Naive B cell (primary cell): ENCODE data around the gene KIFC1. TPM values are rescaled to one million over a fixed set of nuclear protein-coding genes. Genes with fewer than 3 reads are reported as not detected.
A peak's percentile ranks its signal among the peaks of the same experiment; 100 is the strongest.
"Not testable (repeated sequence)": the region's sequence is repeated elsewhere in the genome, so short reads cannot be mapped to it uniquely, and the experiment has no call there.

Experiments
- ATAC-seq, 2 donors: fragments of 150-1000 bp; cut with Tn5 transposase; 2 replicates each; pipeline ENCODE4 v1.10.0; 2021; ENCODE audit warnings: low read depth in 2 of 2, mild to moderate bottlenecking in 2 of 2, moderate library complexity in 2 of 2
- DNase-seq: peaks from one replicate; pipeline ENCODE4 v3.0.0; 2022
- H3K27ac Mint-ChIP-seq, 6 donors: one replicate each; pipeline ENCODE4 v1.8.0; 2020 to 2022; ENCODE audit warnings: mild to moderate bottlenecking in 6 of 6, mixed read lengths in 6 of 6, moderate library complexity in 5 of 6, inconsistent platforms in 2 of 6
- H3K27me3 Mint-ChIP-seq, 3 donors: one replicate each; pipeline ENCODE4 v1.8.0; 2021 to 2022; ENCODE audit warnings: mixed read lengths in 3 of 3, mild to moderate bottlenecking in 1 of 3
- H3K36me3 Mint-ChIP-seq, 2 donors: one replicate each; pipeline ENCODE4 v1.8.0; 2020 to 2022; ENCODE audit warnings: mixed read lengths in 2 of 2, inconsistent platforms in 1 of 2, mild to moderate bottlenecking in 1 of 2
- H3K4me1 Mint-ChIP-seq, 3 donors: one replicate each; pipeline ENCODE4 v1.8.0; 2020 to 2022; ENCODE audit warnings: mixed read lengths in 3 of 3, inconsistent platforms in 1 of 3, mild to moderate bottlenecking in 1 of 3, moderate library complexity in 1 of 3
- H3K4me3 Mint-ChIP-seq, 8 donors: one replicate each; pipeline ENCODE4 v1.8.0; 2020 to 2022; ENCODE audit warnings: mild to moderate bottlenecking in 8 of 8, mixed read lengths in 8 of 8, moderate library complexity in 8 of 8, inconsistent platforms in 2 of 8
- H3K9me3 Mint-ChIP-seq, 7 donors: one replicate each; pipeline ENCODE4 v1.8.0; 2020 to 2022; ENCODE audit warnings: mixed read lengths in 7 of 7, mild to moderate bottlenecking in 5 of 7, inconsistent platforms in 2 of 7, moderate library complexity in 1 of 7
- polyA plus RNA-seq, 6 donors: library from polyadenylated mRNA; unstranded; fragments of 300-500 nt; fragmentation: Illumina TruSeq; gene quantifications; one replicate each; pipeline ENCODE4 v1.2.3, GENCODE V29; 2021; ENCODE audit warnings: low read depth in 6 of 6

Gene KIFC1, protein sequence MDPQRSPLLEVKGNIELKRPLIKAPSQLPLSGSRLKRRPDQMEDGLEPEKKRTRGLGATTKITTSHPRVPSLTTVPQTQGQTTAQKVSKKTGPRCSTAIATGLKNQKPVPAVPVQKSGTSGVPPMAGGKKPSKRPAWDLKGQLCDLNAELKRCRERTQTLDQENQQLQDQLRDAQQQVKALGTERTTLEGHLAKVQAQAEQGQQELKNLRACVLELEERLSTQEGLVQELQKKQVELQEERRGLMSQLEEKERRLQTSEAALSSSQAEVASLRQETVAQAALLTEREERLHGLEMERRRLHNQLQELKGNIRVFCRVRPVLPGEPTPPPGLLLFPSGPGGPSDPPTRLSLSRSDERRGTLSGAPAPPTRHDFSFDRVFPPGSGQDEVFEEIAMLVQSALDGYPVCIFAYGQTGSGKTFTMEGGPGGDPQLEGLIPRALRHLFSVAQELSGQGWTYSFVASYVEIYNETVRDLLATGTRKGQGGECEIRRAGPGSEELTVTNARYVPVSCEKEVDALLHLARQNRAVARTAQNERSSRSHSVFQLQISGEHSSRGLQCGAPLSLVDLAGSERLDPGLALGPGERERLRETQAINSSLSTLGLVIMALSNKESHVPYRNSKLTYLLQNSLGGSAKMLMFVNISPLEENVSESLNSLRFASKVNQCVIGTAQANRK
- under 1 TPM in 3 of 6 donors, not detected in 3; 0.36 to 0.45 (median 0.36) TPM for polyA plus RNA-seq

GRCh38 chr6:33391278-33391921, at the start of gene KIFC1:
Gene KIFC1 (plus strand): TSS chr6:33391823. CDS start chr6:33391986, 163 bp downstream.
- DNase-seq (peak; percentile 99), ATAC-seq (peak; percentile 87 to 94)
- Mint-ChIP-seq H3K36me3 (no peaks in the 10 kb centered on the region), H3K27me3 (no peaks in the 10 kb centered on the region), H3K4me1 (peaks cover 17 to 24% (median 22%) of the 10 kb centered on the region in 3 donors), H3K4me3 (peak within 1 kb of the TSS; percentile 76 to 93 (median 86)), H3K27ac (peak within 1 kb of the TSS; percentile 91 to 98 (median 98)), H3K9me3 (no peaks in the 10 kb centered on the region)

DNA sequence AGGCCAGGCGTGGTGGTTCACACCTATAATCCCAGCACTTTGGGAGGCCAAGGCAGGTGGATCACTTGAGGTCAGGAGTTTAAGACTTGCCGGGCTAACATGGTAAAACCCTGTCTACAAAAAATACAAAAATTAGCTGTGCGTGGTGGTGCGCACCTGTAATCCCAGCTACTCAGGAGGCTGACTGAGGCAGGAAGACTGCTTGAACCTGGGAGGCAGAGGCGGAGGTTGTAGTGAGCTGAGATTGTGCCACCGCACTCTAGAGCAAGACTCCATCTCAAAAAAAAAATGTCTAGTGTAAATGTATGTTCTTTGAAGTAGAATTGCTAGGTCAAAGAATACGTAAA, 48.0 kb upstream of the KIFC1 start:
- Mint-ChIP-seq H3K4me1 (peaks cover 35 to 63% (median 63%) of the 10 kb centered on the region in 3 donors), H3K27ac (peak overlapping the region; percentile 93 to 99 (median 96)), H3K4me3 (peak overlapping the region; percentile 74 to 93 (median 88))
- not testable (repeated sequence) for H3K36me3 Mint-ChIP-seq, ATAC-seq, DNase-seq, H3K9me3 Mint-ChIP-seq, H3K27me3 Mint-ChIP-seq

- ATAC-seq, result peak; percentile 84 to 85
- Mint-ChIP-seq H3K9me3 (no peaks in the 10 kb centered on the region), H3K27ac (peak overlapping the region; percentile 93 to 99 (median 96)), H3K4me1 (peaks cover 37 to 59% (median 58%) of the 10 kb centered on the region in 3 donors), H3K36me3 (no peaks in the 10 kb centered on the region), H3K27me3 (peaks cover 0 to 3% (median 0%) of the 10 kb centered on the region in 3 donors), H3K4me3 (peak overlapping the region; percentile 74 to 93 (median 88))
- DNase-seq, result peak; percentile 82
These were observed 47.5 kb upstream of the KIFC1 start for GRCh38 chr6:33343953-33344611.

GRCh38 chr6:33344701-33345697, 46.6 kb upstream of the KIFC1 start:
- peak; percentile 79 for DNase-seq
- H3K9me3 Mint-ChIP-seq, result no peaks in the 10 kb centered on the region
- H3K4me1 Mint-ChIP-seq, result peaks cover 38 to 50% (median 50%) of the 10 kb centered on the region in 3 donors

GRCh38 chr6:33346972-33347371, 44.7 kb upstream of the KIFC1 start:
- peaks cover 33 to 41% (median 34%) of the 10 kb centered on the region in 3 donors for H3K4me1 Mint-ChIP-seq
- not testable (repeated sequence) for DNase-seq, H3K27me3 Mint-ChIP-seq, H3K36me3 Mint-ChIP-seq, H3K9me3 Mint-ChIP-seq, ATAC-seq
- H3K27ac Mint-ChIP-seq, result peak overlapping the region in 2 of 6 donors; percentile 38 to 50
- peak overlapping the region in 3 of 8 donors; percentile 5 to 31 (median 29) for H3K4me3 Mint-ChIP-seq

More at GRCh38 chr6:33344701-33345697, 46.6 kb upstream of the KIFC1 start:
- Mint-ChIP-seq H3K36me3 (no peaks in the 10 kb centered on the region), H3K27me3 (peaks cover 0 to 3% (median 0%) of the 10 kb centered on the region in 3 donors), H3K27ac (peak overlapping the region; percentile 65 to 99 (median 96)), H3K4me3 (peak overlapping the region; percentile 74 to 93 (median 84))
- peak; percentile 25 to 27 for ATAC-seq

DNA sequence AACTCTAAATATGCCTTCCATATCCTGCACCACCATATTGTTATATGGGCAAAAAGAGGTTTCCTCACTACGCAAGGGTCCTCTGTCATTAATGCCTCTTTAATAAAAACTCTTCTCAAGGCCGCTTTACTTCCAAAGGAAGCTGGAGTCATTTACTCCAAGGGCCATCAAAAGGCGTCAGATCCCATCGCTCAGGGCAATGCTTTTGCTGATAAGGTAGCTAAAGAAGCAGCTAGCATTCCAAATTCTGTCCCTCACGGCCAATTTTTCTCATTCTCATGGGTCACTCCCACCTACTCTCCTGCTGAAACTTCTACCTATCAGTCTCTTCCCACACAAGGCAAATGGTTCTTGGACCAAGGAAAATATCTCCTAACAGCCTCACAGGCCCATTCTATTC, 43.8 kb upstream of the KIFC1 start:
- H3K36me3 Mint-ChIP-seq, result no peaks in the 10 kb centered on the region
- no peak for ATAC-seq
- DNase-seq, result no peak
- peak overlapping the region in 1 of 8 donors; percentile 32 for H3K4me3 Mint-ChIP-seq
- peaks cover 0 to 3% (median 0%) of the 10 kb centered on the region in 3 donors for H3K27me3 Mint-ChIP-seq
- H3K9me3 Mint-ChIP-seq, result no peaks in the 10 kb centered on the region
- peak overlapping the region in 3 of 6 donors; percentile 21 to 58 (median 30) for H3K27ac Mint-ChIP-seq
- H3K4me1 Mint-ChIP-seq, result peaks cover 33 to 41% (median 34%) of the 10 kb centered on the region in 3 donors

DNA sequence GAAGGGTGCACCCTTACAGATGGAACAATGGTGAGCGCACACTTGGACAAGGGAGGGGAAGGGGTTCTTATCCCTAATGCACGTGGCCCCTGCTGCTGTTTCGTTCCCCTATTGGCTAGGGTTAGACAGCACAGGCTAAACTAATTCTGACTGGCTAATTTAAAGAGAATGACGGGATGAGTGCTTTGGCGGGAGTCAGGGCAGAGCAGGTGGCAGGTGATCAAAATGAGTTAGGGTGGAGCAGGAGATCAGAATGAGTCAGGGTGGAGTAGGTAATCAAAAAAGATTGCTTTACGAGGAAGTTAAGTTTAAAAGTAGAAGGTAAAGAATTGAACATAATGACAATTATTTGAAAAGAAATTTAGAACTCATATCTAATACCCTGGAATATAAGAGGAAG, 35.8 kb upstream of the KIFC1 start:
- not testable (repeated sequence) for H3K27ac Mint-ChIP-seq, ATAC-seq, H3K36me3 Mint-ChIP-seq, H3K4me1 Mint-ChIP-seq, H3K4me3 Mint-ChIP-seq, DNase-seq, H3K9me3 Mint-ChIP-seq
- H3K27me3 Mint-ChIP-seq, result peaks cover 0 to 13% (median 12%) of the 10 kb centered on the region in 3 donors

DNA sequence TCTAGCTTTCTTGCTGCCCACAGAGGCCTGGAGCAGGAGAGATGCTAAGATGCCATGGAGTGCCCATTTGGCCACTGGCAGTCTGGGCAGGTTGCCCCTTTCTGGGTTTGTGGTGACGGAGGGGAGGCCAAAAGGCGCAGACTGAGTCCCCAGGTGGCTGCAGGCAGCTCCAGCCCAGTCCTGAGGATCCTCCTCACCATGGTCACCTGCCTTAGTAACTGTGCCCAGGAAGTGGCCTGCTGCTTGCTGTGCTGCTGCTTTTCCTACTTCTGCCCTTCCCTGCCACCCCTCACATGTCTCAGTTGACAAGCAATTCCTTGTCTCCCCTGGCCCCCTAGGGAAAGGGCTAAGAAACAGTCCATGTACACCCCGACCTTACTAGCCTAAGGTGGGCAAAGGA, 35.3 kb upstream of the KIFC1 start:
- Mint-ChIP-seq H3K4me1 (peaks cover 0 to 5% (median 3%) of the 10 kb centered on the region in 3 donors), H3K9me3 (no peaks in the 10 kb centered on the region), H3K4me3 (no peak overlapping the region), H3K27me3 (peaks cover 0 to 13% (median 12%) of the 10 kb centered on the region in 3 donors), H3K36me3 (no peaks in the 10 kb centered on the region), H3K27ac (no peak overlapping the region)
- ATAC-seq (no peak), DNase-seq (no peak)

DNA sequence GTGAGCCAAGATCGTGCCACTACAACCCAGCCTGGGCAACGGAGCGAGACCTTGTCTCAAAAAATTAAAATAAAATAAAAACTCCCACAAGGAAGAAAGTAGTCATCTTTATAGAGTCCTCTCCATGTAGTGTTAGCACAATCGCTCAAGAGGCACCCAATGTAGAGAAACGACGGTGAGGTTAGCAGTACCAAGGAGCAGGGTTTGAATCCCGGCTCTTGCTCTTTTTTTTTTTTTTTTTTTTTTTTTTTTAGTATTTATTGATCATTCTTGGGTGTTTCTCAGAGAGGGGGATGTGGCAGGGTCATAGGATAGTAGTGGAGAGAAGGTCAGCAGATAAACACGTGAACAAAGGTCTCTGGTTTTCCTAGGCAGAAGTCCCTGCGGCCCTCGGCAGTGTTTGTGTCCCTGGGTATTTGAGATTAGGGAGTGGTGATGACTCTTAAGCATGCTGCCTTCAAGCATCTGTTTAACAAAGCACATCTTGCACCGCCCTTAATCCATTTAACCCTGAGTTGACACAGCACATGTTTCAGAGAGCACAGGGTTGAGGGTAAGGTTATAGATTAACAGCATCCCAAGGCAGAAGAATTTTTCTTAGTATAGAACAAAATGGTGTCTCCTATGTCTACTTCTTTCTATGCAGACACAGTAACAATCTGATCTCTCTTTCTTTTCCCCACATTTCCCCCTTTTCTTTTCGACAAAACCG, 34.3 kb upstream of the KIFC1 start:
- not testable (repeated sequence) for ATAC-seq, H3K4me3 Mint-ChIP-seq, H3K36me3 Mint-ChIP-seq, H3K4me1 Mint-ChIP-seq, H3K27ac Mint-ChIP-seq, H3K9me3 Mint-ChIP-seq, DNase-seq
- peaks cover 0 to 13% (median 12%) of the 10 kb centered on the region in 3 donors for H3K27me3 Mint-ChIP-seq

DNA sequence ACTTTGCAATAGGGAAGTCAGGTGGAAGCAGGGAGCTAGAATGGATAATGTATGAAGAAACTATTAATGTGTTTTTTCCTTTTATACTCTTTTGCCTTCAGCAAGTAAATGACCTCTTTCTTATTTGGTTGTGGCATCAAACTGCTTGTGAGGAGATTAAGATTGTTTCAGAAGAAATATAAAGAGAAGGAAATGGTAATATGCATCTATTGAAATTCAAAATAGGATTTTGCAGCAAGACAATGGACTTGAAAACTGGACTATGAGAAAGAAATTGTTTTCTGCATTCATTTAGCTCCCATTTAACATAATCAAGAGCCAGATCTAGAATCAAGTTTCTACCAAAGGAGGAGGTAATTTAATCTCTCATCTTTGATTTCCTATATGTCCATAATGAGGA, 32.3 kb upstream of the KIFC1 start:
- Mint-ChIP-seq H3K27ac (peak overlapping the region in 1 of 6 donors; percentile 86), H3K4me1 (peaks cover 0 to 8% (median 0%) of the 10 kb centered on the region in 3 donors), H3K9me3 (no peaks in the 10 kb centered on the region), H3K4me3 (no peak overlapping the region), H3K27me3 (peaks cover 0 to 13% (median 12%) of the 10 kb centered on the region in 3 donors), H3K36me3 (no peaks in the 10 kb centered on the region)
- no peak for DNase-seq
- no peak for ATAC-seq

GRCh38 chr6:33363486-33363885, 28.1 kb upstream of the KIFC1 start:
- H3K27ac Mint-ChIP-seq, H3K9me3 Mint-ChIP-seq, H3K36me3 Mint-ChIP-seq, DNase-seq, ATAC-seq, H3K4me1 Mint-ChIP-seq, H3K4me3 Mint-ChIP-seq: not testable (repeated sequence)
- H3K27me3 Mint-ChIP-seq, result peaks cover 0 to 12% (median 4%) of the 10 kb centered on the region in 3 donors
